AG04450 (cell line): ENCODE data around the gene SLC22A1. TPM values are rescaled to one million over a fixed set of nuclear protein-coding genes. Genes with fewer than 3 reads are reported as not detected.

ENCODE experiments used
- CTCF ChIA-PET: fragments of 300-600, 350-600 bp; formaldehyde crosslinking; extraction: SDS; loops from one replicate; lab custom pipeline; 2022; ENCODE audit warnings: antibody characterized with exemption, inconsistent platforms; lab: Charles Lee
- POLR2A ChIA-PET: fragments of 350-600 bp; formaldehyde crosslinking; extraction: SDS; loops from one replicate; lab custom pipeline; 2021; ENCODE audit warnings: antibody characterized with exemption, inconsistent platforms; lab: Yijun Ruan, JAX
- DNase-seq: peaks from one replicate; pipeline ENCODE4 v3.0.0-alpha.2; 2011; ENCODE audit warnings: low read depth, low spot score
- H3K27ac ChIP-seq: one replicate; pipeline ENCODE4 v1.5.1; 2012; ENCODE audit warnings: low read depth, low read length, control low read depth
- H3K27me3 ChIP-seq: one replicate; pipeline ENCODE4 v1.6.0; 2012; ENCODE audit warnings: low read length; ENCODE audit not compliant: control insufficient read depth, insufficient read depth
- H3K4me3 ChIP-seq: 2 replicates; pipeline ENCODE4 v1.5.1; 2011; ENCODE audit warnings: mild to moderate bottlenecking, low read depth, low read length, control low read depth
- H3K9me3 ChIP-seq: 2 replicates; pipeline ENCODE4 v1.5.1; 2012; ENCODE audit warnings: low read length; ENCODE audit not compliant: control insufficient read depth, insufficient read depth
- CTCF ChIP-seq: IDR thresholded peaks from 2 replicates; pipeline ENCODE4 v1.5.1; 2011; ENCODE audit warnings: low read depth, low read length, control low read depth, inconsistent platforms
- polyA plus RNA-seq: library from polyadenylated mRNA; depleted of rRNA; stranded (reverse); fragments of >200 nt; gene quantifications from 2 replicates; pipeline ENCODE4 v1.2.3, GENCODE V29; 2011

SLC22A1 gene
- polyA plus RNA-seq, 1 experiment = 0.36 TPM

- ChIA-PET CTCF (no interaction called here), POLR2A (no interaction called here)
- H3K27ac ChIP-seq = no peak overlapping the region
- H3K9me3 ChIP-seq = no peaks in the 10 kb centered on the region; the same call in 1 of the 2 replicates
- no peak for DNase-seq
- H3K4me3 ChIP-seq = no peak overlapping the region
- TF ChIP-seq CTCF = no peak
- H3K27me3 ChIP-seq = peaks cover 2% of the 10 kb centered on the region
These were observed 46.2 kb downstream of the SLC22A1 start for GRCh38 chr6:160167604-160168399.

- no peak for TF ChIP-seq CTCF
- Histone ChIP-seq H3K4me3 (no peak overlapping the region), H3K27ac (no peak overlapping the region), H3K27me3 (peaks cover 2% of the 10 kb centered on the region), H3K9me3 (no peaks in the 10 kb centered on the region; the same call in 1 of the 2 replicates)
- CTCF ChIA-PET = interaction anchor here (0.9 kb wide), 1 partner anchor 285 kb away, joined by 3 read pairs; no protein-coding TSS in a partner anchor
- no peak for DNase-seq
- POLR2A ChIA-PET = no interaction called here
These were observed 48.5 kb downstream of the SLC22A1 start for GRCh38 chr6:160170018-160170680.

- Histone ChIP-seq H3K27ac (no peak overlapping the region), H3K27me3 (no peaks in the 10 kb centered on the region), H3K9me3 (no peaks in the 10 kb centered on the region; the same call in 1 of the 2 replicates), H3K4me3 (no peak overlapping the region)
- ChIA-PET POLR2A (no interaction called here), CTCF (no interaction called here)
- no peak for TF ChIP-seq CTCF
- DNase-seq = no peak
These were observed 51.1 kb downstream of the SLC22A1 start for GRCh38 chr6:160172704-160173103.

GRCh38 chr6:160173806-160174527 is 52.4 kb downstream of the SLC22A1 start:
- CTCF ChIA-PET = no interaction called here
- POLR2A ChIA-PET = no interaction called here
- no peaks in the 10 kb centered on the region for H3K9me3 ChIP-seq
- no peak overlapping the region for H3K27ac ChIP-seq
- DNase-seq = no peak
- no peaks in the 10 kb centered on the region for H3K27me3 ChIP-seq
- no peak for TF ChIP-seq CTCF
- no peak overlapping the region for H3K4me3 ChIP-seq
